Activated effector memory CD4-positive, alpha-beta T cell treated with Interleukin-2 at 50 U/mL for 16 hours (primary cell): Measurements from ENCODE around the gene GAL.
"Not testable (repeated sequence)": the region's sequence is repeated elsewhere in the genome, so short reads cannot be mapped to it uniquely, and the experiment has no call there.

Experiments used
- DNase-seq: peaks from one replicate; pipeline ENCODE4 v3.0.0-alpha.2; 2020

The GAL gene

GRCh38 chr11:68684385-68685356, at the start of gene GAL:
Gene GAL (plus strand): TSS chr11:68684544. CDS start chr11:68684924, 380 bp downstream.
- DNase-seq: no peak

GRCh38 chr11:68634606-68635005, 49.7 kb upstream of the GAL start:
- not testable (repeated sequence) for DNase-seq

- not testable (repeated sequence) for DNase-seq
Measured at GRCh38 chr11:68635172-68635571, 49.2 kb upstream of the GAL start.

- DNase-seq: not testable (repeated sequence)
Measured at GRCh38 chr11:68635883-68636282, 48.5 kb upstream of the GAL start.

- DNase-seq: not testable (repeated sequence)
Measured at GRCh38 chr11:68639322-68639721, 45.0 kb upstream of the GAL start.

- DNase-seq: no peak
Measured at GRCh38 chr11:68641880-68642279, 42.5 kb upstream of the GAL start.

- DNase-seq: no peak
Measured at GRCh38 chr11:68643585-68643984, 40.8 kb upstream of the GAL start.

- no peak for DNase-seq
Measured at GRCh38 chr11:68646832-68647231, 37.5 kb upstream of the GAL start.

GRCh38 chr11:68649851-68650555, 34.3 kb upstream of the GAL start:
- DNase-seq: no peak

GRCh38 chr11:68650801-68651200, 33.5 kb upstream of the GAL start:
- DNase-seq: no peak

GRCh38 chr11:68651208-68651984, 32.9 kb upstream of the GAL start:
- no peak for DNase-seq

- no peak for DNase-seq
Measured at GRCh38 chr11:68651985-68652682, 32.2 kb upstream of the GAL start.

- DNase-seq: no peak
Measured at GRCh38 chr11:68652683-68653156, 31.6 kb upstream of the GAL start.

GRCh38 chr11:68653486-68654430, 30.6 kb upstream of the GAL start:
- DNase-seq: no peak

GRCh38 chr11:68654978-68655377, 29.4 kb upstream of the GAL start:
- DNase-seq: no peak

GRCh38 chr11:68655406-68655805, 28.9 kb upstream of the GAL start:
- DNase-seq: no peak

- DNase-seq: no peak
Measured at GRCh38 chr11:68655806-68656205, 28.5 kb upstream of the GAL start.

- no peak for DNase-seq
Measured at GRCh38 chr11:68657021-68657780, 27.1 kb upstream of the GAL start.

GRCh38 chr11:68658097-68658496, 26.2 kb upstream of the GAL start:
- no peak for DNase-seq

- DNase-seq: no peak
Measured at GRCh38 chr11:68658661-68659060, 25.7 kb upstream of the GAL start.
